ENCODE measurements around the gene LAG3.

The LAG3 gene

DNA sequence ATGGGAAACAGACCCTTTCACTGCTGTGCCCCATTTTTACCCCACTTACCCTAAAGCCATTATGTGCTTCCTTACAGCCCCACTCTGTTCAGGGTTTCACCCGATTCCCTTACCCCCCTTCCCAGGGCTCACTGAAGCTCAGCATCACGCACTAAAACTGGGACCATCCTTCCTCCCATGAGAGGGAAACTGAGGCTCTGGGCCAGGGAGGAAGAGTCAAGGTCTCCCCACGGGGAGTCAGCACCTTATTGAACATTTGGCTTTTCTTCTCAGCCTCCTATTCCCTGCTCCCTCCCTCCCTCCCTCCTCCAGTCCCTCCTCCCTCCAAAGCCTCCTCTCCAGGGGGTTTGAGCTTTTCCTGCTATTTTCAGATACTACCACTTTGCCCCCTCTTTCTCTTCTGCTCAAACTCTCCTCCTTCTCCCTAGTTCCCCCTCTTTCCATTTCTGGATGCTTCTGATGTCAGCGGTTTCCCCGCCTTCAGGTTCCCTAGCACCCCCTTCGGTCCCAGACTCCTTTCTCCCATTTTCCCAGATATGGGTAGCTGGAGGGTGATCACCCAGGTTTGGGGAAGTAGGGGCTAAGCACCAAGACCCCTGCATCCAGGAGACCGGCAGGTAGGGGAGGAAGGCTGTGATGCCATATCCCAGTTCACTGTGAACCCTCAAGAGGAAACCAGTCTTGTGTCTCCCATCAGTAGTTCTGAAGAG lies 50.3 kb downstream of the LAG3 start:
- H3K27me3 Mint-ChIP-seq = peaks cover 70% of the 10 kb centered on the region
- no peak overlapping the region for H3K4me3 Mint-ChIP-seq
- H3K9me3 Mint-ChIP-seq = no peaks in the 10 kb centered on the region
- no peak for DNase-seq
- H3K4me1 Mint-ChIP-seq = peaks cover 28% of the 10 kb centered on the region
- H3K36me3 Mint-ChIP-seq = peaks cover 17% of the 10 kb centered on the region
- CTCF ChIA-PET = interaction anchor here (1.0 to 7.8 kb wide), 3 partner anchors 48 to 86 kb away, joined by 4 to 91 read pairs (median 5); partner anchors contain the start of gene MLF2
- H3K27ac Mint-ChIP-seq = no peak overlapping the region

DNA sequence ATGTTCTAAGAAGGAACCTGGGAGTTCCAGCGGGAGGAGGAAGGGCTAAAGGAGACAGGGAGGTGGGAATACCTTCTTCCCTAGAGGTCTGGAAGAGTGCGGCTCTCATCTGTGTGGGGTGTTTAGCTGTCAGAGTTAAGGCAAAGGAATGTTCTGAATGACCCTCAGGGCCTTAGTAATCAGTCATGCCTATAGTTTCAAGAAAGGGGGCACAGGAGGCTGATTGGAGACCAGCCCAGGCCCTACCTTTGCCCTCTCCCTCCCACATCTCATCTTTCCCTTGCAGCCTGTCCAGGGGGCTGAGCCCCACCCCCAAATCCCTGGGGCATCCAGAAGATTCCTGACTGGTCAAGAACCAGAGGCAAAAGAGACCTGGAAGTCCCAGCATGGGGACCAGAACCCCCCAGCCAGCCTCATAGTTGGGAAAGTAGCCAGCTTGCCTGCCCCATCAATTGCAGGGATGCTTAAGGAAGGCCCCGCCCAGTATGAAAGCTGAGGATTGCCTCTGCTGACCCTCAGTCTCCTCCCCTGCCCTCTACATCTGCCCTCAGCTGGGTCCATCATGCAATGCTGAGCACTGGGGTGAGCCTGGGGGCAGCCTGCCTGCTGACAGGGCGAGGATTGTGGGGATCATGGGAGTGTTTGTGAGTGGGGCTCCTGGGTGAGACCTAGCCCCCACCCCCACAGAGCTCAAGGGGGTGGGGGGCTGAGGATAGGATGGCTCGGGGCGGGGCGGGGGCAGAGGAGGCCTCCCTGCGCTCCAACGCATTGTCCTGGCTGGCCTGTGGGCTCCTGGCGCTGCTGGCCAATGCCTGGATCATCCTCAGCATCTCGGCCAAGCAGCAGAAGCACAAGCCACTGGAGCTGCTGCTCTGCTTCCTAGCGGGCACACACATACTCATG lies 51.1 kb downstream of the LAG3 start:
- CTCF ChIA-PET = interaction anchor here (1.0 to 7.8 kb wide), 8 partner anchors 11 to 139 kb away, joined by 3 to 91 read pairs (median 8); partner anchors contain the start of genes CD4 and MLF2
- peaks cover 78% of the 10 kb centered on the region for H3K27me3 Mint-ChIP-seq
- H3K9me3 Mint-ChIP-seq = no peaks in the 10 kb centered on the region
- H3K36me3 Mint-ChIP-seq = peaks cover 10% of the 10 kb centered on the region
- H3K4me1 Mint-ChIP-seq = peaks cover 31% of the 10 kb centered on the region
- H3K4me3 Mint-ChIP-seq = no peak overlapping the region
- H3K27ac Mint-ChIP-seq = no peak overlapping the region
- no peak for DNase-seq

DNA sequence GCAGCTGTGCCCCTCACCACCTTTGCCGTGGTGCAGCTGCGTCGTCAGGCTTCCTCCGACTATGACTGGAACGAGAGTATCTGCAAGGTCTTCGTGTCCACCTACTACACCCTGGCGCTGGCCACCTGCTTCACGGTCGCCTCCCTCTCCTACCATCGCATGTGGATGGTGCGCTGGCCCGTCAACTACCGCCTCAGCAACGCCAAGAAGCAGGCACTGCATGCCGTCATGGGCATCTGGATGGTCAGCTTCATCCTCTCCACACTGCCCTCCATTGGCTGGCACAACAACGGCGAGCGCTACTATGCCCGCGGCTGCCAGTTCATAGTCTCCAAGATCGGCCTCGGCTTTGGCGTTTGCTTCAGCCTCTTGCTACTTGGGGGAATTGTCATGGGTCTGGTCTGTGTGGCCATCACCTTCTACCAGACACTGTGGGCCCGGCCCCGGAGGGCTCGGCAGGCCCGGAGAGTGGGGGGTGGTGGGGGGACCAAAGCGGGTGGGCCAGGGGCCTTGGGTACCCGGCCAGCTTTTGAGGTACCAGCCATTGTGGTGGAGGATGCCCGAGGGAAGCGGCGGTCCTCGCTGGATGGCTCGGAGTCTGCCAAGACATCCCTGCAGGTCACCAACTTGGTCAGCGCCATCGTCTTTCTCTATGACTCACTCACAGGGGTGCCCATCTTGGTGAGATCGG lies 51.9 kb downstream of the LAG3 start:
- no peak for DNase-seq
- H3K4me1 Mint-ChIP-seq = peaks cover 37% of the 10 kb centered on the region
- CTCF ChIA-PET = interaction anchor here (0.9 to 7.8 kb wide), 28 partner anchors 8 to 222 kb away, joined by 3 to 91 read pairs (median 4); partner anchors contain the start of genes CD4 and MLF2
- H3K36me3 Mint-ChIP-seq = peaks cover 6% of the 10 kb centered on the region
- H3K4me3 Mint-ChIP-seq = no peak overlapping the region
- H3K27me3 Mint-ChIP-seq = peaks cover 85% of the 10 kb centered on the region
- no peak overlapping the region for H3K27ac Mint-ChIP-seq
- H3K9me3 Mint-ChIP-seq = no peaks in the 10 kb centered on the region

DNA sequence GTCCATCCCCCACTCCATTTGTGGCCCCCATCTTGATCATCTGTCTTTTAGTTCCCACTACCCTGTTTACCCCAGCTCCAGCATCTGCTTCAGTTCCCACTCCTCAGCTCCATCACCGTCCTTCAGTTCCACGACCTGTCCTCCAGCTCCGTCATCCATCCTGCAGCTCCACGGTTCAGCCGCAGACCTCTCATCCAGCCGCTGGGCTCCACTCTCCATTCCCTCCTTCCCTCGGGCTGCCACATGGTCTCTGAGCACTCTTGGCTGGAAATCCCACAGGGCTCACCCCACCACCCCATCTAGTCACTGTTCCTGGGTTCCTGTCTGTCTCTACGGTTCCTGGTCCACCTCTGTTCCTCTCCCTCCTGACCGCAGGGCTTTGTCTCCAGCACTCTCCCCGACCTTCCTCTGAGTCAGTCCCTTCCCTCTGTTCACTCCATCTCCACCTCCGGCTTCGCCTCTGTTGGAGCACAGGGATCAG lies 52.6 kb downstream of the LAG3 start:
- Mint-ChIP-seq H3K27ac (no peak overlapping the region), H3K4me3 (no peak overlapping the region), H3K27me3 (peaks cover 92% of the 10 kb centered on the region), H3K36me3 (no peaks in the 10 kb centered on the region), H3K4me1 (peaks cover 40% of the 10 kb centered on the region), H3K9me3 (no peaks in the 10 kb centered on the region)
- CTCF ChIA-PET = interaction anchor here (0.6 to 7.8 kb wide), 31 partner anchors 8 to 222 kb away, joined by 3 to 91 read pairs (median 4); partner anchors contain the start of genes CD4 and MLF2
- DNase-seq = no peak

- CTCF ChIA-PET = interaction anchor here (0.6 to 7.8 kb wide), 34 partner anchors 9 to 223 kb away, joined by 3 to 91 read pairs (median 4); partner anchors contain the start of genes CDCA3, MLF2, USP5 and ZNF384
- H3K36me3 Mint-ChIP-seq = no peaks in the 10 kb centered on the region
- peaks cover 38% of the 10 kb centered on the region for H3K4me1 Mint-ChIP-seq
- no peak overlapping the region for H3K4me3 Mint-ChIP-seq
- peak; percentile 89 for DNase-seq
- H3K27me3 Mint-ChIP-seq = peaks cover 99% of the 10 kb centered on the region
- H3K9me3 Mint-ChIP-seq = no peaks in the 10 kb centered on the region
- H3K27ac Mint-ChIP-seq = no peak overlapping the region
Observed at GRCh38 chr12:6825398-6826124, 53.2 kb downstream of the LAG3 start.

DNA sequence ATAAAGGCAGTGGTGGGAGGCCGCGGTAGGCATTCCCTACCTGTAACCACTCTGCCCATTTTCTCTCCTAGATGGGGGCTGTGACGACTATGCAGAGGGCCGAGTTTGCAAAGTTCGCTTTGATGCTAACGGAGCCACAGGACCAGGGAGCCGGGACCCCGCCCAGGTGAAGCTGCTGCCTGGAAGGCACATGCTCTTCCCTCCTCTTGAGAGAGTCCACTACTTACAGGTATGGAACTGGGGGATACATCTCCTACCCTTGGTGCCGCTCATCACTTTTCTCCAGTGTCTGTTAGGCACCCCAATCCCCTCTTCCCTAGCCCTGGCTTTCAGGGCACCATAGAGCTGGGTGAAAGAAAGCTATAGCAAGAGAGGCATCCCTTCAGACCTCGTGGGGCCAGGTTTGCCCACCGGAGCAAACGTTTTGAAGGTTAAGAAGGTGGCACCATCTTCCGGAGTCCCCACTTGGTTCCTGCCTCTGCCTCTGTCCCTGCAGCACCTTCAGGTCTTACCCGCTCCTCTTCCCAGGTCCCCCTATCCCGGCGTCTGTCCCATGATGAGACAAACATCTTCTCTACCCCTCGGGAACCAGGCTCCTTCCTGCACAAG lies 53.9 kb downstream of the LAG3 start:
- CTCF ChIA-PET = interaction anchor here (0.8 to 7.8 kb wide), 15 partner anchors 10 to 224 kb away, joined by 3 to 91 read pairs (median 5); partner anchors contain the start of genes CDCA3, MLF2, USP5 and ZNF384
- no peaks in the 10 kb centered on the region for H3K9me3 Mint-ChIP-seq
- peaks cover 31% of the 10 kb centered on the region for H3K4me1 Mint-ChIP-seq
- H3K27me3 Mint-ChIP-seq = peaks cover 99% of the 10 kb centered on the region
- no peaks in the 10 kb centered on the region for H3K36me3 Mint-ChIP-seq
- no peak overlapping the region for H3K27ac Mint-ChIP-seq
- DNase-seq = no peak
- no peak overlapping the region for H3K4me3 Mint-ChIP-seq

DNA sequence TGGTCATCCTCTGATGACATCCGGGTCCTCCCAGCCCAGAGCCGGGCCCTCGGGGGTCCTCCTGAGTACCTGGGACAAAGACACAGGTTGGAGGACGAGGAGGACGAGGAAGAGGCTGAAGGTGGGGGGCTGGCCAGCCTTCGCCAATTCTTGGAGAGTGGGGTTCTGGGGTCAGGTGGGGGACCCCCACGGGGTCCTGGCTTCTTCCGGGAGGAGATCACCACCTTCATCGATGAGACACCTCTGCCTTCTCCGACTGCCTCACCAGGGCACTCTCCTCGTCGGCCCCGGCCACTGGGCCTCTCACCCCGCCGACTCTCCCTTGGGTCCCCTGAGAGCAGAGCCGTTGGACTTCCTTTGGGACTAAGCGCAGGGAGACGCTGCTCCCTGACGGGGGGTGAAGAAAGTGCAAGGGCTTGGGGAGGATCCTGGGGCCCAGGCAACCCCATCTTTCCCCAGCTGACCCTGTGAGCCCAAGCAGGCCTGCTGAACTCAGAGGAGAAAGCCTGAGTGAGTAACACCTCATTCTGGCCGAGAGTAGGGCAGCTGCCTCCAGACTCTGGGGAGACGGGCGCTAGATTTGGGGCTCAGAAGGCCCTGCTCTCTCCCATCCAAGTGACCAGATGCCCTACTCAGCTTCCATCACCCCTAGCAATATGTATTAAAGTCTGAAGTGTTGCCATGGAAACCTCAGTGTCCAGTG lies 54.6 kb downstream of the LAG3 start:
- Mint-ChIP-seq H3K27me3 (peaks cover 99% of the 10 kb centered on the region), H3K9me3 (no peaks in the 10 kb centered on the region), H3K4me1 (peaks cover 27% of the 10 kb centered on the region), H3K27ac (no peak overlapping the region), H3K36me3 (no peaks in the 10 kb centered on the region), H3K4me3 (peak overlapping the region; percentile 39)
- CTCF ChIA-PET = interaction anchor here (0.8 to 7.8 kb wide), 8 partner anchors 12 to 138 kb away, joined by 3 to 91 read pairs (median 4); partner anchors contain the start of genes MLF2 and ZNF384
- no peak for DNase-seq

- no peak overlapping the region for H3K27ac Mint-ChIP-seq
Observed at GRCh38 chr12:6827437-6827911, 55.2 kb downstream of the LAG3 start.

More at GRCh38 chr12:6827437-6827911, 55.2 kb downstream of the LAG3 start:
- H3K9me3 Mint-ChIP-seq = no peaks in the 10 kb centered on the region
- H3K36me3 Mint-ChIP-seq = no peaks in the 10 kb centered on the region
- DNase-seq = peak; percentile 73
- peaks cover 25% of the 10 kb centered on the region for H3K4me1 Mint-ChIP-seq
- peaks cover 98% of the 10 kb centered on the region for H3K27me3 Mint-ChIP-seq
- H3K4me3 Mint-ChIP-seq = peak overlapping the region; percentile 39
- CTCF ChIA-PET = interaction anchor here (1.1 to 7.8 kb wide), 5 partner anchors 11 to 75 kb away, joined by 3 to 91 read pairs (median 4); partner anchors contain the start of gene MLF2

Data from activated naive CD4-positive, alpha-beta T cell treated with anti-CD3 and anti-CD28 coated beads, Interleukin-2, amount 10 ng/mL, durations not matched to agents 7 days and 5 days (primary cell).